Measurements from ENCODE around the gene UBASH3A.

Gene UBASH3A

GRCh38 chr21:42387843-42388340 is 15.8 kb upstream of the UBASH3A start:
- TF ChIP-seq CTCF (IDR thresholded peaks at IDR 0.05; ENCODE audit: borderline replicate concordance, control extremely low read depth, extremely low read depth, insufficient read depth, missing control alignments) = no peak
- no peak for DNase-seq (ENCODE audit: low spot score)
- in situ Hi-C loops (cut with MboI; ENCODE audit: low sequenced_read_pairs, unreplicated experiment) = no loop called here

GRCh38 chr21:42388740-42389448 is 14.8 kb upstream of the UBASH3A start:
- in situ Hi-C loops (cut with MboI; ENCODE audit: low sequenced_read_pairs, unreplicated experiment) = no loop called here
- no peak for TF ChIP-seq CTCF (IDR thresholded peaks at IDR 0.05; ENCODE audit: borderline replicate concordance, control extremely low read depth, extremely low read depth, insufficient read depth, missing control alignments)
- no peak for DNase-seq (ENCODE audit: low spot score)

- TF ChIP-seq CTCF (IDR thresholded peaks at IDR 0.05; ENCODE audit: borderline replicate concordance, control extremely low read depth, extremely low read depth, insufficient read depth, missing control alignments) = no peak
- DNase-seq (ENCODE audit: low spot score) = no peak
- in situ Hi-C loops (cut with MboI; ENCODE audit: low sequenced_read_pairs, unreplicated experiment) = no loop called here
Measured at GRCh38 chr21:42389449-42389835, 14.3 kb upstream of the UBASH3A start.

GRCh38 chr21:42390193-42390592 is 13.5 kb upstream of the UBASH3A start:
- TF ChIP-seq CTCF (IDR thresholded peaks at IDR 0.05; ENCODE audit: borderline replicate concordance, control extremely low read depth, extremely low read depth, insufficient read depth, missing control alignments) = no peak
- DNase-seq (ENCODE audit: low spot score) = no peak
- in situ Hi-C loops (cut with MboI; ENCODE audit: low sequenced_read_pairs, unreplicated experiment) = no loop called here

- no peak for DNase-seq (ENCODE audit: low spot score)
- in situ Hi-C loops (cut with MboI; ENCODE audit: low sequenced_read_pairs, unreplicated experiment) = no loop called here
- TF ChIP-seq CTCF (IDR thresholded peaks at IDR 0.05; ENCODE audit: borderline replicate concordance, control extremely low read depth, extremely low read depth, insufficient read depth, missing control alignments) = no peak
Measured at GRCh38 chr21:42390696-42391095, 13.0 kb upstream of the UBASH3A start.

- DNase-seq (ENCODE audit: low spot score) = no peak
- TF ChIP-seq CTCF (IDR thresholded peaks at IDR 0.05; ENCODE audit: borderline replicate concordance, control extremely low read depth, extremely low read depth, insufficient read depth, missing control alignments) = no peak
- in situ Hi-C loops (cut with MboI; ENCODE audit: low sequenced_read_pairs, unreplicated experiment) = no loop called here
Measured at GRCh38 chr21:42391297-42391696, 12.4 kb upstream of the UBASH3A start.

All from GM13976 (cell line).